Thyroid gland (tissue), 4 donors: ENCODE data around the gene CYB5R4.

Experiments used
- CTCF ChIP-seq, 6 experiments: fragments of 200-600 bp in 3 of 6; fragments of 450-650 bp in 3 of 6; sonication (generic) in 3 of 6; IDR thresholded peaks; one replicate each; pipeline ENCODE4 v1.5.1; 2016 to 2019; ENCODE audit warnings: antibody characterized with exemption in 6 of 6, mild to moderate bottlenecking in 2 of 6, inconsistent platforms in 1 of 6, moderate library complexity in 1 of 6
- POLR2A ChIP-seq, 2 donors: fragments of 450-650 bp; IDR thresholded peaks; one replicate each; pipeline ENCODE4 v1.6.1; 2017; ENCODE audit warnings: antibody characterized with exemption in 2 of 2, mild to moderate bottlenecking in 2 of 2, moderate library complexity in 1 of 2

- TF ChIP-seq CTCF (IDR thresholded peaks at IDR 0.05) (no peak), POLR2A (IDR thresholded peaks at IDR 0.05) (no peak)
These were observed 3.4 kb downstream of the CYB5R4 start for GRCh38 chr6:83862776-83863471.
